Measurements from ENCODE around the gene GAS7. TPM values are rescaled to one million over a fixed set of nuclear protein-coding genes. Genes with fewer than 3 reads are reported as not detected.
A peak's percentile ranks its signal among the peaks of the same experiment; 100 is the strongest.

GAS7 gene
- total and polyA plus RNA-seq, 8 donors: 4.1 to 185 (median 30.5) TPM

- Histone ChIP-seq H3K4me3 (no peak overlapping the region), H3K36me3 (no peaks in the 10 kb centered on the region), H3K4me1 (peaks cover 0 to 36% (median 7%) of the 10 kb centered on the region in 4 donors), H3K27me3 (no peaks in the 10 kb centered on the region), H3K9me3 (no peaks in the 10 kb centered on the region), H3K27ac (peak overlapping the region in 1 of 5 donors; percentile 8)
- WGBS, 5 donors: 8 to 43% (median 35%) methylated on average over 3 to 4 of the region's 4 CpGs
- peak; percentile 35 to 83 for DNase-seq
- no peak for TF ChIP-seq CTCF (IDR thresholded peaks at IDR 0.05)
- no peak for TF ChIP-seq POLR2AphosphoS5 (IDR thresholded peaks at IDR 0.05)
- no peak for TF ChIP-seq EP300 (IDR thresholded peaks at IDR 0.05)
- TF ChIP-seq POLR2A (IDR thresholded peaks at IDR 0.05): no peak
- intact Hi-C loops (cut with DNase I; ENCODE audit: low total_unique reads): no loop called here
Measured at GRCh38 chr17:9971991-9972390, 226.4 kb downstream of the GAS7 start.

- Histone ChIP-seq H3K27me3 (no peaks in the 10 kb centered on the region), H3K9me3 (no peaks in the 10 kb centered on the region), H3K27ac (no peak overlapping the region), H3K36me3 (no peaks in the 10 kb centered on the region), H3K4me1 (peaks cover 0 to 17% (median 6%) of the 10 kb centered on the region in 4 donors), H3K4me3 (no peak overlapping the region)
- no peak for DNase-seq
- WGBS, 5 donors: 76 to 85% (median 81%) methylated on average over 11 to 13 of the region's 13 CpGs
- TF ChIP-seq EP300 (IDR thresholded peaks at IDR 0.05): no peak
- no peak for TF ChIP-seq POLR2A (IDR thresholded peaks at IDR 0.05)
- TF ChIP-seq CTCF (IDR thresholded peaks at IDR 0.05): no peak
- no peak for TF ChIP-seq POLR2AphosphoS5 (IDR thresholded peaks at IDR 0.05)
- intact Hi-C loops (cut with DNase I; ENCODE audit: low total_unique reads): no loop called here
Measured at GRCh38 chr17:9969301-9969935, 229.0 kb downstream of the GAS7 start.

GRCh38 chr17:9968881-9969280 is 229.5 kb downstream of the GAS7 start:
- DNase-seq: no peak
- Histone ChIP-seq H3K27me3 (peaks cover 0 to 4% (median 0%) of the 10 kb centered on the region in 3 donors), H3K4me1 (peaks cover 0 to 13% (median 6%) of the 10 kb centered on the region in 4 donors), H3K27ac (no peak overlapping the region), H3K36me3 (no peaks in the 10 kb centered on the region), H3K4me3 (no peak overlapping the region), H3K9me3 (no peaks in the 10 kb centered on the region)
- 49 to 66% (median 56%) methylated on average over 5 of the region's 5 CpGs for WGBS, 5 donors
- intact Hi-C loops (cut with DNase I; ENCODE audit: low total_unique reads): no loop called here
- no peak for TF ChIP-seq EP300 (IDR thresholded peaks at IDR 0.05)

GRCh38 chr17:9968008-9968407 is 230.4 kb downstream of the GAS7 start:
- WGBS, 5 donors: 49 to 71% (median 66%) methylated on average over 5 of the region's 5 CpGs
- peaks cover 0 to 4% (median 0%) of the 10 kb centered on the region in 3 donors for H3K27me3 ChIP-seq
- DNase-seq: no peak
- no peak overlapping the region for H3K27ac ChIP-seq
- TF ChIP-seq CTCF (IDR thresholded peaks at IDR 0.05) (no peak), POLR2A (IDR thresholded peaks at IDR 0.05) (no peak), POLR2AphosphoS5 (IDR thresholded peaks at IDR 0.05) (no peak), EP300 (IDR thresholded peaks at IDR 0.05) (no peak)
- peaks cover 0 to 9% (median 6%) of the 10 kb centered on the region in 4 donors for H3K4me1 ChIP-seq
- H3K4me3 ChIP-seq: no peak overlapping the region
- no peaks in the 10 kb centered on the region for H3K36me3 ChIP-seq
- no peaks in the 10 kb centered on the region for H3K9me3 ChIP-seq
- intact Hi-C loops (cut with DNase I; ENCODE audit: low total_unique reads): no loop called here

GRCh38 chr17:9959377-9959981 is 238.9 kb downstream of the GAS7 start:
- peaks cover 0 to 16% (median 5%) of the 10 kb centered on the region in 4 donors for H3K4me1 ChIP-seq
- DNase-seq: peak in 1 of 2 donors; percentile 79
- TF ChIP-seq POLR2AphosphoS5 (IDR thresholded peaks at IDR 0.05): no peak
- TF ChIP-seq POLR2A (IDR thresholded peaks at IDR 0.05): no peak
- TF ChIP-seq EP300 (IDR thresholded peaks at IDR 0.05): no peak
- TF ChIP-seq CTCF (IDR thresholded peaks at IDR 0.05): peak in 2 of 7 experiments; percentile 19 to 38
- intact Hi-C loops (cut with DNase I; ENCODE audit: low total_unique reads): no loop called here
- WGBS, 5 donors: 13 to 20% (median 15%) methylated on average over 18 to 22 of the region's 22 CpGs
- no peak overlapping the region for H3K27ac ChIP-seq
- peak overlapping the region in 1 of 4 donors; percentile 3 for H3K4me3 ChIP-seq
- H3K27me3 ChIP-seq: peaks cover 0 to 61% (median 5%) of the 10 kb centered on the region in 3 donors
- no peaks in the 10 kb centered on the region for H3K9me3 ChIP-seq
- peaks cover 0 to 17% (median 0%) of the 10 kb centered on the region in 4 donors for H3K36me3 ChIP-seq

Data from stomach (tissue), 9 donors.